Measurements from ENCODE around the gene PDCD1LG2.
"Not testable (repeated sequence)": the region's sequence is repeated elsewhere in the genome, so short reads cannot be mapped to it uniquely, and the experiment has no call there.

The PDCD1LG2 gene

GRCh38 chr9:5494765-5495164, 15.6 kb upstream of the PDCD1LG2 start:
- not testable (repeated sequence) for DNase-seq

DNA sequence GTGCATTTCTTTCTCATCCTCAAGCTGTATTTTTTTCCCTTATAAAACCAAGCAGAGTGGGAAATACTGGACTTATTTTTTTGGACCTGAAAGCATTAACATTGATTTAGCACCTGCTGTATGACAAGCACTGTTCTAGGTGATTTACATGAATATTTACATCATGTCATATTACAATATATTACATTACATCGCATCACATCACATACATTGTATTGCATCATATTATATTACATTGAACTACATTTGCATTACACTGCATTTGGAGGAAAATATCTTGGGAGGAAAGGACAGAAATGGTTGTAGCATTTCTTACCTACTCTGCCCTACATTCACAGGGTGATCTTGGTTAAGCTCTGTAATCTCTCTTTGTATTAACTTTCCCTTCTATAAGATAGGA, 11.2 kb upstream of the PDCD1LG2 start:
- no peak for DNase-seq

DNA sequence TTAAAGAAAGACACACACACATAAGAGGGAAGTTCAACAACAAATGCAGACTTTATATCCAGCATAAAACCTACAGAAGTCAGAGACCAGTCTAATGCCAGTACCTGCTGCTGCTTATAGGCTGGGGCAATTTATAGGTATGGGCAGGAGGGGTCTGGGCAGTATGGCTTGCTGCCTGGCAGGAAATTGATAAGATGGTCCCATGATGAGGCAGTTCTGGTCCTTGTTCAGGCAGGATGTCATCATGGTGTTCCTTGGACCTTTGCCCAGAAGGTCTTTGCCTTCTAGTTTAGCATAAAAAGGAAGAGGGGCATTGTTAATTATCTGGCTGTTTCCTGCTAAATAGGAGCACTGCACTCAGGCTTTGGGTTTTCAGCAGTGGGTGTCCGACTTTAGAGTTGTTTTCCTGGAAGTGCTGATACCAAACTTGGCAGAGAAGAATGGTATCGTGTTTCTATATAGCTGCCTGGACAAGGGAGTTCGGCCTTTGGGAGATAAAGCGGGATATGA, 10.4 kb upstream of the PDCD1LG2 start:
- no peak for DNase-seq

GRCh38 chr9:5500441-5501235, 9.7 kb upstream of the PDCD1LG2 start:
- DNase-seq, result no peak

DNA sequence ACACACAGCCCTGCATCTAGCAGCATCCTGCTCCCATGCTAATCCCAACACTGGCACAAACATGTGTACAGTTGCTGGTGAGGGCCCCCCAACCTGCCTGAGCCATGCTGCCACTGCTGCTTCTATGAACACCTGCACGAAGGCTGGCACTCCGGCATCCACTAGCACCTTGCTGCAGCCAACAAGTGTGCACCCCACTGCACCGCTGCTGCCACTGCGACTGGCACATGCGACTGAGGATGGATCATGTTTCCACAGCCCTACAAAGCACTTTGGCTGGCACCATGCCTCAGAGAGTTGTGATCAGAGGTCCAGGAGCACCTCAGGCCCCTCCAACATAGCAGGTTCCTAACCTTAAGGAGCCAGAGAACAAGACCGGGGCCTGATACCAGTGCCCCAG, 7.8 kb upstream of the PDCD1LG2 start:
- DNase-seq, result no peak

GRCh38 chr9:5509573-5509972, 758 bp upstream of the PDCD1LG2 start:
- DNase-seq, result no peak

GRCh38 chr9:5510989-5511388, 658 bp downstream of the PDCD1LG2 start:
- no peak for DNase-seq

GRCh38 chr9:5511476-5511875, 1.1 kb downstream of the PDCD1LG2 start:
- DNase-seq, result no peak

DNA sequence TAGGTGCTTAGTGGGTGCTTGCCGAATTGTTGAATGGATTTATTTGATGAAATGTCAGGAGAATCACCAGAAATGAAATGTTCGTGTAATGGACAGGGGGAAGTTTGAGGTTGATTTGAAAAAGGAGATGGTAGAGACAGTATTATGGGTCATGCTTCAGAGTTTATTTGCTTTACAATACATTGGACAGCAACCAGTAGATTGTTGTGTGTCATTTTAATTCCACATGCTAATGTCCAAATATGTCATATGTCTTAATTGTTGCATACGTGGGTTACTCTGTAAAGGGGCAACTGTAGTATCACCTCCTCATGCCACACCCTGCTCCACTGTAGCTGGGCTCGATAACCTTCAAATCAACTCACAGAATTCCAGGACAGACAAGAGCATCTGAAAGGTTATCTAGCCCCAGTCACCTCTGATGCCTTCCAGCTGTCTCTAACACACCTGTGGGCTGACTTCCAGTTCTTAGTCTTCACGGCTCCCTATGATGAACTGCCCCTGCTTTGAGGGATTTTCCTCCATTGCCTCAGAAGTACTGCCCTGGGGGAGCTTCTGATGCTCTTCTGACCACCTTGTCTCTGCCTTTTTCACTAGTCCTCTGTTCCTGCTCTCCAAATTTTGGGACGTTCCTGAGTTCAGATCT, 1.7 kb downstream of the PDCD1LG2 start:
- DNase-seq, result no peak

- no peak for DNase-seq
Measured at GRCh38 chr9:5512658-5513452, 2.5 kb downstream of the PDCD1LG2 start.

DNA sequence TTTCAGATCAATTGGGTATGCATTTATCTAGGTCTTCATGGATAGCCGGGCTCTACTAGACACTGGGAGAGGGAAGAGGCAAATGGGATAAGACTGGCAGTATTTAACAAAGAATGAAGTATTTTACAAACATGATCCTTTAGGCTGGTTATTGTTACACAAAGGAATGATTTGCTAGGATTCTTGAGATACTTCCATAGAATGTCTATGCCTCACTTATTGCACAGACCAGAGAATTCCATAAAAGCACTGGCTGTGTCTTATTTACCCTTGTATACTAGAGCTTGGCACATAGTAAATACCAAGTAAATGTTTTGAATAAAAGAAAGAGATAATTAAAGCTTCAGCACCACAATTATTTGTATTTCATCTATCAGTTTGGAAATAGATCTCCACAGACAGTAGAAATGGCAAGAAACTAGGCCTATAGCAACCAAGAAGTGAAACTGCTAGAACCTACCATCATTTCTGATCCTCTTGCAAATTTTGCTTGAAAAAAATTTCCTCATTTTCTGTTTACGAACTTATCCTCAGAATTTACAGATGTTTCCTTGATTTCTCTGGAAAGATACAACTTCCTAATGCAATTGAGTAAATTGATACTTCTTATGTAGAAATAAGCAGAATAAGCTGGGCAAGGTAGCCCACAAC, 3.8 kb downstream of the PDCD1LG2 start:
- DNase-seq, result no peak

GRCh38 chr9:5514617-5515260, 4.4 kb downstream of the PDCD1LG2 start:
- DNase-seq, result no peak

DNA sequence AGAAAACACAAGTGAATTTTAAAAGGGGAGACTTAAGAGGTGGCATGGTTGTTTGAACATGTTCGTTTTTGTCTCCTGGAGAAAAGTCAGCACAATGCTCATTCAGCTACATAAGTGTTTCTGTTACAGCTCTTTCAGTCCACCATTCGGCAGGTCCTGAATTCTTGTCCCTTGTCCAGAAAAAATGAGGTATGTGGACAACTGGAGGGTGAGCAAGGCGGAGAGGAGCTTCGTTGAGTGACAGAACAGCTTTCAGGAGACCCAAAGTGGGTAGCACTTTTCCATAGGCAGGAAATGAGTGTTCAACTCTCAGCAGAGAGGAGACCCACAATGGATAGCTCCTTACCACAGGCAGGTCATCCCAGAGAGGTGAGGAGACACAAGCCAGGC, 4.9 kb downstream of the PDCD1LG2 start:
- no peak for DNase-seq

GRCh38 chr9:5516453-5517220, 6.3 kb downstream of the PDCD1LG2 start:
- no peak for DNase-seq

DNA sequence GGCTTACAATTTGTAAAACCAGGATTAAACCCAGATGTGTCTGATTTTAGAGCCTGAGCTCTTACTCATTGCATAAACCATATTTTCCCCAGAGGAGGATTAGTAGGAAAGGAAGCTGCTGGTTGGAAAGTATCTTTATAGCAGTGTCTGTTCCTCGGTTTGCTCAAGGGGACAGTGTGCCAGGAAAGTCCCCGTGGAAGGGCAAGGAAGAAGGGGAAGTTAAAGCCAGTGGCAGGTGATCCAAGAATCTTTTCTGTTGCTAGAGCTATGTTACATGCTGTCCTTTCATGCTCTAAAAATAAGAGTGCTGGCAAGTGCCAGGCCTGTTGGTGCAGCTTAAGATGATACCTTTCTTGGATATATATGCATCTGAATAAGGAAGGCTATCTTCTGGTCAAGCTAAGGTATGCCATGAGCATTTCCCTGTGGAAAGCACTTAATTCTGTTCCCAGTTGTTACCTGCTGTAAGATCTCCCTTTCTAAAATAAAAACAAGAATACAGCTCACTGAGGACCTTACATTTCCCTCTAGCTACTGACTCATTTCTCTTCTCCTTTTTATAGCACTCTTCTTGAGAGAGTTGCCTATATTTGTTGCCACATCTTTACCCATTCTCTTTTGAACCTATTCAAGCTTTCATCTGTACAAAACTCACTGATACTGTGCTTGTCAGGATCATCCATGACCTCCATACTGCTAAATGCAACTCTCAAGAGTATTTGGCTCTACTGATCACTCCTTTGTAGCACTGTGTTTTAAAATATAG, 8.0 kb downstream of the PDCD1LG2 start:
- DNase-seq, result no peak

GRCh38 chr9:5518937-5519319, 8.6 kb downstream of the PDCD1LG2 start:
- DNase-seq, result no peak

GRCh38 chr9:5524090-5524489, 13.8 kb downstream of the PDCD1LG2 start:
- no peak for DNase-seq

DNA sequence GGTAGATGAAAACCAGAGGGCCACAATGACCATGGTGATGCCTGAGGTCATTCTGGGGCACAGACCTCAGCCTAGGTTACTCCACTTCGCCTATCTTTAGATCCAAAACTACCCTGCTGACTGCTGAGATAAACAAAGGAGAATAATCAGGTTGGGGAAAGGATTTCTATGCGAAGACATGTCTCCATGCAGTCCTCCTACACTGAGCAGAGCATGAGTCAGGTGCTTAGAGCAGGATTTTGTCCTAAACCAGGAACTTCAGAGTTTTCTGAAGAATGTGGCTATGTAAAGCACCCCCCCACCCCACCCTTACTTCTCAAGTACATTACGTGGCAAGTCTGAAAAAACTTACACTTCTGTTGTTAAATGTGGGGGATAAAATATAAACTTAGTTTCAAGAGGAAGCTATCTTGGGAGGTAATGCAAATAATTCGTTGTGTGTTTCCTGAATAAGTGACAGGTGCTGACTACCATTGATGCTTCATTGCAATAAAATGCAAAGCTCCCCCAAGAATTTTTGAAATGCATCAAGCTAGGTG, 19.4 kb downstream of the PDCD1LG2 start:
- no peak for DNase-seq

DNA sequence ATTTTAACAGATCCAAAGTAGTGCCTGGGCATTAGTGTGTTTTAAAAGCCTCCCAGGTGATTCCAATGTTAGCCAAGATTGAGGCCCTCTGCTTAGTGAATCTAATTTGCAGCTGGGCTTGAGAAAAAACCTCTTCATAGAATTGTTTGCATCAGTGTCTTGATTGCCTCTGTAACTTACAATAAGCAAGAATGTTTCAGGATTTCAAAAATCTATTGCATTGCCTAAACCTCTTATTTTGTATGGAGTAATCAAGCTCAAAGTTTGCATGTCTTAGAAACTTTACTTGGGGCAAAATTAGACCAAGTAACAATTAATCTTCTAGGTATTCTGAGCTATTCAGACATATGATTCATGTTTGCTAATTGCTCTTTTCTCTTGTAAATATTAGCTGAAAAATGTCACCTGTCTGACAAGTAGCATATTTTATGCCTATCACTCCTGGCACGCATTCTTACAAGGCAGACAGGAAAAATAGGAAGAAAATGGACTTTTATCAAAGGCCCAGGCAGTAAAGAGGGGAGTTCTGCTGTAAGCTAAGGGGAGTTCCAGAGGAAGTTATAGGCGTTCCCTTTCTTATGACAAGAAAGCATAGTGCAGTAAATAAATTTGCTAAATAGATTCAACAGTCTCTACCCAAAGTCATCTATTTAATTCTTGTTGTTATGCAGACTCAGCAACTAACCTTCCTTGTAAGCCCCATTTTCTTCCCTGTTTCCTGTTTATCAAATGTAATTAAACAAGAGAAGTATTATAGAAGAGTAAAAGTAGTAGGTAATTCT, 21.0 kb downstream of the PDCD1LG2 start:
- DNase-seq, result no peak

DNA sequence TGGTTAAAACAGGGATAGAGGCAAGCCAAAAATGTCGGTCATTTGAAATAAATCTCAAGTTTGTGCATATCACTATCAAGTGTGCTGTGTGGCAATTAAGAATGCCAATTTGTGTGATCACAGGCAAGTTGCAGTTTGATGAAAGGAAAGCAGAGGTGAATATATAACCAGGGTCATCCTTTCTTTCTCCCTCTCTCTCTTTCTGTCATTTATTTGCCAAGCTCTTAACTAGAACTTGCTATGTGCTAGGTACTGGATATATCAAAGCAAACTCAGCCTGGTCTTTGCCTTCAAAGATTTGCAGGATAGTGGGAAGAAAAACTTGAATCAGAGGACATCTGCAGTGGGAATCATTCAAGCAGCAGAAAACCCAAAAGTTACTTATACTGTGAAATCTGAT, 22.0 kb downstream of the PDCD1LG2 start:
- DNase-seq, result no peak
